Cardiac fibroblast (primary cell): Measurements from ENCODE around the gene POLR2I.

Experiments used
- DNase-seq, 2 donors: peaks; one replicate each; pipeline versions ENCODE4 v3.0.0 to v3.0.0-alpha.2; 2010; ENCODE audit warnings: low read depth in 2 of 2
- H3K4me3 ChIP-seq, 2 donors: replicated peaks in 1 of 2; 1 replicate in 1 of 2; 2 replicates in 1 of 2; pipeline ENCODE4 v1.5.1; 2011; ENCODE audit warnings: low read depth in 2 of 2, low read length in 2 of 2, mild to moderate bottlenecking in 2 of 2, moderate library complexity in 1 of 2
- CTCF ChIP-seq: IDR thresholded peaks from one replicate; pipeline ENCODE4 v1.5.1; 2011; ENCODE audit warnings: low read depth, mild to moderate bottlenecking, low read length, inconsistent platforms

POLR2I gene

GRCh38 chr19:36128392-36128736 is 13.7 kb upstream of the POLR2I start:
- peak overlapping the region; percentile 42 to 54 for H3K4me3 ChIP-seq
- DNase-seq: no peak
- no peak for TF ChIP-seq CTCF

- no peak for DNase-seq
- H3K4me3 ChIP-seq: no peak overlapping the region
- no peak for TF ChIP-seq CTCF
Observed at GRCh38 chr19:36125557-36125956, 10.9 kb upstream of the POLR2I start.

GRCh38 chr19:36121486-36122124 is 6.9 kb upstream of the POLR2I start:
- DNase-seq: no peak
- TF ChIP-seq CTCF: no peak
- H3K4me3 ChIP-seq: no peak overlapping the region

- no peak for TF ChIP-seq CTCF
- no peak overlapping the region for H3K4me3 ChIP-seq
- DNase-seq: no peak
Observed at GRCh38 chr19:36120984-36121358, 6.3 kb upstream of the POLR2I start.

- no peak overlapping the region for H3K4me3 ChIP-seq
- DNase-seq: no peak
- no peak for TF ChIP-seq CTCF
Observed at GRCh38 chr19:36120092-36120983, 5.7 kb upstream of the POLR2I start.

- peak overlapping the region; percentile 77 for H3K4me3 ChIP-seq
- no peak for TF ChIP-seq CTCF
Observed at GRCh38 chr19:36116344-36116637, 1.6 kb upstream of the POLR2I start.

More at GRCh38 chr19:36116344-36116637, 1.6 kb upstream of the POLR2I start:
- DNase-seq: no peak
